ENCODE data around the gene RGS9. TPM values are rescaled to one million over a fixed set of nuclear protein-coding genes. Genes with fewer than 3 reads are reported as not detected.
A peak's percentile ranks its signal among the peaks of the same experiment; 100 is the strongest.

The RGS9 gene
- total and polyA plus RNA-seq, 10 of the 15 experiments (the other 5 are each of a cell fraction or from before 2014, with no cell fraction given), result 1.1 to 10.6 (median 5.6) TPM

- H3K27ac ChIP-seq (ENCODE audit: control insufficient read depth, insufficient read depth), result peak overlapping the region; percentile 73
- peak; percentile 77 for ATAC-seq
- ChIA-PET RAD21 (ENCODE audit: unreplicated experiment) (interaction anchor here (0.7 to 1.9 kb wide), 7 partner anchors 14 to 370 kb away, joined by 3 to 5 read pairs (median 4); partner anchors contain the start of gene RGS9), POLR2A (interaction anchor here (0.7 to 1.8 kb wide), 6 partner anchors 12 to 72 kb away, joined by 3 to 5 read pairs (median 4); no protein-coding TSS in a partner anchor), CTCF (interaction anchor here (0.6 to 1.9 kb wide), 6 partner anchors 13 to 782 kb away, joined by 3 to 9 read pairs (median 4); partner anchors contain the start of gene RGS9), SMC1A (ENCODE audit: uncharacterized antibody, unreplicated experiment) (interaction anchor here (0.6 to 2.5 kb wide), 5 partner anchors 11 to 169 kb away, joined by 3 to 7 read pairs (median 5); no protein-coding TSS in a partner anchor)
- H4K20me1 ChIP-seq (ENCODE audit: control insufficient read depth, insufficient read depth), result no peaks in the 10 kb centered on the region
- in situ Hi-C loops (cut with MboI), result no loop called here
- intact Hi-C loops (cut with micrococcal nuclease; ENCODE audit: unreplicated experiment), result loop anchor here (2.0 to 5.0 kb wide), 3 partner anchors 58 to 146 kb away; no protein-coding TSS in a partner anchor
- no peaks in the 10 kb centered on the region for H3K27me3 ChIP-seq (replicated peaks in 1 of 2; ENCODE audit: control insufficient read depth in 2 of 2, insufficient read depth in 2 of 2, low read length in 1 of 2)
- H3K36me3 ChIP-seq (ENCODE audit: control insufficient read depth in 2 of 2, insufficient read depth in 2 of 2, low read length in 1 of 2), result no peaks in the 10 kb centered on the region
- FAIRE-seq, result peak; percentile 72
- no peaks in the 10 kb centered on the region for H3K9me3 ChIP-seq (replicated peaks; ENCODE audit: control insufficient read depth, insufficient read depth, low read length)
- peak overlapping the region; percentile 60 for H3K4me3 ChIP-seq
- WGBS (ENCODE audit: insufficient coverage, insufficient replicate concordance, low lambda C conversion rate, missing lambda C conversion rate), result 9% methylated on average over 36 of the region's 55 CpGs
- peak; percentile 66 for DNase-seq (ENCODE audit: low read depth, low spot score)
- BruUV-seq (replicated peaks), result no TSS peak
- peak overlapping the region; percentile 99 for H2AFZ ChIP-seq (ENCODE audit: control insufficient read depth, low read depth, low read length)
- H3K9ac ChIP-seq (ENCODE audit: control insufficient read depth, insufficient read depth, low read length), result peak overlapping the region; percentile 79
- H3K79me2 ChIP-seq (ENCODE audit: control insufficient read depth, insufficient read depth, low read length), result no peaks in the 10 kb centered on the region
- peaks cover 20% of the 10 kb centered on the region for H3K4me1 ChIP-seq (ENCODE audit: control insufficient read depth, insufficient read depth, low read length)
- peak overlapping the region; percentile 95 for H3K4me2 ChIP-seq (ENCODE audit: control insufficient read depth, insufficient read depth)
- TF ChIP-seq FOXM1 (IDR thresholded peaks at IDR 0.05; ENCODE audit: low read depth, low read length) (0 out of 2 replicates have a peak, but pooled peaks have one; percentile 1), JUND (IDR thresholded peaks at IDR 0.05; ENCODE audit: low read depth, low read length) (no peak), SREBF2 (IDR thresholded peaks at IDR 0.05; ENCODE audit: low read length) (no peak), BHLHE40 (IDR thresholded peaks at IDR 0.05; ENCODE audit: borderline replicate concordance in 1 of 2, low read depth in 2 of 2, low read length in 1 of 2) (peak in 1 of 2 experiments; percentile 33; a peak in 1 of 4 replicates), SMC3 (IDR thresholded peaks at IDR 0.05; ENCODE audit: borderline replicate concordance, low read length) (no peak), RBBP5 (conservative IDR thresholded peaks at IDR 0.05) (no peak), GATAD2B (conservative IDR thresholded peaks at IDR 0.05; ENCODE audit: low read depth) (0 out of 2 replicates have a peak, but pooled peaks have one; percentile 55), POLR2AphosphoS2 (IDR thresholded peaks at IDR 0.05; ENCODE audit: low read depth, low read length) (0 out of 2 replicates have a peak, but pooled peaks have one; percentile 41), ETV6 (conservative IDR thresholded peaks at IDR 0.05 in 1 of 2, IDR thresholded peaks at IDR 0.05 in 1 of 2; ENCODE audit: borderline replicate concordance in 1 of 2, low read depth in 1 of 2) (peak in 1 of 2 experiments; percentile 34; a peak in 1 of 4 replicates), REST (IDR thresholded peaks at IDR 0.05; ENCODE audit: low read depth, low read length) (no peak), MLLT1 (IDR thresholded peaks at IDR 0.05) (peak; percentile 64), DPF2 (IDR thresholded peaks at IDR 0.05) (no peak), EGR1 (IDR thresholded peaks at IDR 0.05; ENCODE audit: borderline replicate concordance in 1 of 2, low read depth in 2 of 2, low read length in 2 of 2) (peak in 1 of 2 experiments; percentile 57; a peak in 1 of 3 replicates), MXI1 (IDR thresholded peaks at IDR 0.05; ENCODE audit: low read depth, low read length) (no peak), HDAC2 (IDR thresholded peaks at IDR 0.05) (no peak), JUNB (IDR thresholded peaks at IDR 0.05) (no peak), TBL1XR1 (IDR thresholded peaks at IDR 0.05; ENCODE audit: low read depth, low read length) (no peak), IRF4 (IDR thresholded peaks at IDR 0.05; ENCODE audit: low read depth, low read length) (peak; percentile 45; the same call in 1 of the 2 replicates)
Measured at GRCh38 chr17:65122836-65123756, 14.1 kb upstream of the RGS9 start.

Measured in GM12878 (cell line).